GM23338 (cell line): Measurements from ENCODE around the gene SIRT6. TPM values are rescaled to one million over a fixed set of nuclear protein-coding genes. Genes with fewer than 3 reads are reported as not detected.

Experiments
- ATAC-seq: fragments of 200-7000 bp; cut with Tn5 transposase; 3 replicates; pipeline ENCODE4 v1.9.1; 2020
- DNase-seq: peaks from one replicate; pipeline ENCODE4 v3.0.0-alpha.2; 2015; ENCODE audit warnings: low spot score
- H2AFZ ChIP-seq: fragments of 200-600 bp; sonication (generic); 2 replicates; pipeline ENCODE4 v1.8.0; 2016; ENCODE audit warnings: antibody characterized with exemption, mild to moderate bottlenecking, moderate library complexity
- H3F3A ChIP-seq: fragments of 200-600 bp; sonication (generic); replicated peaks from 2 replicates; pipeline ENCODE4 v1.8.0; 2017; ENCODE audit warnings: antibody characterized with exemption, mixed run types, low read depth
- H3K27ac ChIP-seq: fragments of 200-600 bp; sonication (generic); 2 replicates; pipeline ENCODE4 v1.6.1; 2016; ENCODE audit warnings: low read depth
- H3K27me3 ChIP-seq: fragments of 200-600 bp; sonication (generic); 2 replicates; pipeline ENCODE4 v1.8.0; 2016; ENCODE audit warnings: mild to moderate bottlenecking, mixed run types, moderate library complexity; ENCODE audit not compliant: insufficient read depth
- H3K36me3 ChIP-seq: fragments of 200-600 bp; sonication (generic); 2 replicates; pipeline ENCODE4 v1.8.0; 2016; ENCODE audit warnings: mild to moderate bottlenecking; ENCODE audit not compliant: insufficient read depth
- H3K4me1 ChIP-seq: fragments of 200-600 bp; sonication (generic); 2 replicates; pipeline ENCODE4 v1.8.0; 2016; ENCODE audit warnings: mild to moderate bottlenecking, moderate library complexity; ENCODE audit not compliant: insufficient read depth
- H3K4me2 ChIP-seq: fragments of 200-600 bp; sonication (generic); 2 replicates; pipeline ENCODE4 v1.7.1; 2017; ENCODE audit warnings: mixed run types
- H3K4me3 ChIP-seq: fragments of 200-600 bp; sonication (generic); 2 replicates; pipeline ENCODE4 v1.6.1; 2016; ENCODE audit warnings: mixed run types
- H3K79me2 ChIP-seq: fragments of 200-600 bp; sonication (generic); replicated peaks from 2 replicates; pipeline ENCODE4 v1.8.0; 2017; ENCODE audit warnings: mild to moderate bottlenecking; ENCODE audit not compliant: insufficient read depth
- H3K9me2 ChIP-seq: fragments of 200-600 bp; sonication (generic); 2 replicates; pipeline ENCODE4 v1.8.0; 2017; ENCODE audit not compliant: insufficient read depth
- H4K20me1 ChIP-seq: fragments of 200-600 bp; sonication (generic); replicated peaks from 2 replicates; pipeline ENCODE4 v1.8.0; 2017; ENCODE audit warnings: mild to moderate bottlenecking; ENCODE audit not compliant: insufficient read depth
- H3K27ac Mint-ChIP-seq: 2 replicates; pipeline ENCODE4 v1.8.0; 2020; ENCODE audit warnings: inconsistent platforms, mild to moderate bottlenecking, moderate library complexity, mixed read lengths
- H3K27me3 Mint-ChIP-seq: 3 replicates; pipeline ENCODE4 v1.8.0; 2022; ENCODE audit warnings: low read depth, mild to moderate bottlenecking, moderate library complexity, mixed read lengths, inconsistent platforms; ENCODE audit not compliant: insufficient read depth, poor library complexity
- H3K36me3 Mint-ChIP-seq: 3 replicates; pipeline ENCODE4 v1.8.0; 2021; ENCODE audit warnings: low read depth, mild to moderate bottlenecking, inconsistent platforms, moderate library complexity, mixed read lengths
- H3K4me1 Mint-ChIP-seq: 3 replicates; pipeline ENCODE4 v1.8.0; 2020; ENCODE audit warnings: mild to moderate bottlenecking, inconsistent platforms, mixed read lengths
- H3K4me3 Mint-ChIP-seq: 3 replicates; pipeline ENCODE4 v1.8.0; 2021; ENCODE audit warnings: moderate library complexity, mild to moderate bottlenecking, inconsistent platforms, mixed read lengths
- H3K9me3 Mint-ChIP-seq: 3 replicates; pipeline ENCODE4 v1.8.0; 2020; ENCODE audit warnings: moderate library complexity, mild to moderate bottlenecking, inconsistent platforms, mixed read lengths
- CREB1 ChIP-seq: fragments of 250-450 bp; sonication (Bioruptor Pico); IDR thresholded peaks from 2 replicates; pipeline ENCODE4 v1.5.0; 2020; ENCODE audit warnings: low read depth, mild to moderate bottlenecking, moderate library complexity
- EZH2phosphoT487 ChIP-seq: fragments of 200-600 bp; sonication (generic); IDR thresholded peaks from one replicate; pipeline ENCODE4 v1.8.1; 2018; ENCODE audit warnings: antibody characterized with exemption; ENCODE audit not compliant: unreplicated experiment
- NANOG ChIP-seq: IDR thresholded peaks from 2 replicates; pipeline ENCODE4 v1.6.1; 2016; ENCODE audit warnings: antibody characterized with exemption, borderline replicate concordance
- POLR2AphosphoS5 ChIP-seq: IDR thresholded peaks from 2 replicates; pipeline ENCODE4 v1.6.1; 2016; ENCODE audit warnings: antibody characterized with exemption, low read depth
- STAT1 ChIP-seq: IDR thresholded peaks from one replicate; pipeline ENCODE4 v1.6.1; 2016; ENCODE audit warnings: antibody characterized with exemption; ENCODE audit not compliant: unreplicated experiment
- ZNF114 ChIP-seq: fragments of 250-450 bp; sonication (Bioruptor Pico); IDR thresholded peaks from 2 replicates; pipeline ENCODE4 v1.5.0; 2020; ENCODE audit warnings: mild to moderate bottlenecking, moderate library complexity
- ZNF331 ChIP-seq: fragments of 250-450 bp; sonication (Bioruptor Pico); IDR thresholded peaks from 2 replicates; pipeline ENCODE4 v1.5.0; 2020; ENCODE audit warnings: low read depth, mild to moderate bottlenecking, moderate library complexity
- polyA plus RNA-seq: library from polyadenylated mRNA; unstranded; fragments of >200 nt; fragmentation: Nextera tagmentation; extraction: Ambion mirVana; gene quantifications from 2 replicates; pipeline ENCODE4 v1.2.1, GENCODE V29; 2016
- total RNA-seq: library from RNA; depleted of rRNA; stranded (reverse); fragments of >200 nt; shearing (Covaris generic); gene quantifications from 2 replicates; pipeline ENCODE4 v1.2.3, GENCODE V29; 2014
- TF ChIP-seq, protein P1 (sequence below), 2 experiments: fragments of 200-600 bp in 1 of 2; sonication (generic) in 1 of 2; conservative IDR thresholded peaks; 2 replicates each; pipeline versions ENCODE4 v1.5.1 to v1.6.1; 2016 to 2017; ENCODE audit warnings: antibody characterized with exemption in 2 of 2, low read depth in 2 of 2, mild to moderate bottlenecking in 2 of 2, moderate library complexity in 1 of 2
- TF ChIP-seq, protein P2 (sequence below): fragments of 250-450 bp; sonication (Bioruptor Pico); IDR thresholded peaks from 2 replicates; pipeline ENCODE4 v1.5.0; 2020; ENCODE audit warnings: mild to moderate bottlenecking, moderate library complexity
- TF ChIP-seq, protein P3 (sequence below): IDR thresholded peaks from 2 replicates; pipeline ENCODE4 v1.6.1; 2016; ENCODE audit warnings: antibody characterized with exemption

Gene SIRT6
- total and polyA plus RNA-seq, 2 experiments from 2014 or later, result 18.9 to 26.7 TPM

DNA sequence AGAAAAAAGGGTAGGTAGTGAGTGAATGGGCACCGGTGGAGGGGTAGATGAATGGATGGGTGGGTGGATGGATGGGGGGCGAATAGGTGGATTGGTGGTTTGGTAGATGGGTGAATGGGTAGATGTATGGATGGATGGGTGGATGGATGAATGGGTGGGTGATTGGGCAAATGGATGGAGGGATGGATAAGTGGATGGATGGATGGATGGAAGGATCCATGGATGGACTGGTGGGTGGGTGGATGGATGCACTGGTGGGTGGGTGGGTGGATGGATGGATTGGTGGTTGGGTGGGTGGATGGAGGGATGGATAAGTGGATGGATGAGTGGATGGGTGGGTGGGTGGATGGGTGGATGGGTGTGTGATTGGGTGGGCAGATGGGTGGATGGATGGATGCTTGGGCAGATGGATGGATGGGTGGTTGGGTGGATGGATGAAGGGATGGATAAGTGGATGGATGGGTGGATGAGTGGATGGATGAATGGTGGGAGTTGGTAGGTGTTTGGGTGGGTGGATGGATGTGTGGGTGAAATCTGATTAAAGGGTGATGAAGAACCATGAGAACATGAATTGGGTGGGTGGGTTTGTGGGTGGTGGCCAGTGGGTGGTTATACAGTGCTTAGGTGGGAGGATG, 2.5 kb upstream of the SIRT6 start:
- Histone ChIP-seq H3K27me3 (no peaks in the 10 kb centered on the region), H3K4me3 (no peak overlapping the region), H3K27ac (no peak overlapping the region), H3K36me3 (no peaks in the 10 kb centered on the region), H3F3A (peaks cover 3% of the 10 kb centered on the region; the same call in 1 of the 2 replicates), H3K4me2 (no peak overlapping the region), H4K20me1 (no peaks in the 10 kb centered on the region), H3K4me1 (peaks cover 7% of the 10 kb centered on the region; the same call in 1 of the 2 replicates), H2AFZ (no peak overlapping the region), H3K9me2 (no peaks in the 10 kb centered on the region), H3K79me2 (no peaks in the 10 kb centered on the region; the same call in 1 of the 2 replicates)
- Mint-ChIP-seq H3K4me3 (no peak overlapping the region), H3K9me3 (no peaks in the 10 kb centered on the region; the same call in 1 of the 3 replicates), H3K27ac (no peak overlapping the region), H3K36me3 (no peaks in the 10 kb centered on the region), H3K4me1 (no peaks in the 10 kb centered on the region; the same call in 2 of the 3 replicates), H3K27me3 (peaks cover 17% of the 10 kb centered on the region)
- TF ChIP-seq, protein P1, sequence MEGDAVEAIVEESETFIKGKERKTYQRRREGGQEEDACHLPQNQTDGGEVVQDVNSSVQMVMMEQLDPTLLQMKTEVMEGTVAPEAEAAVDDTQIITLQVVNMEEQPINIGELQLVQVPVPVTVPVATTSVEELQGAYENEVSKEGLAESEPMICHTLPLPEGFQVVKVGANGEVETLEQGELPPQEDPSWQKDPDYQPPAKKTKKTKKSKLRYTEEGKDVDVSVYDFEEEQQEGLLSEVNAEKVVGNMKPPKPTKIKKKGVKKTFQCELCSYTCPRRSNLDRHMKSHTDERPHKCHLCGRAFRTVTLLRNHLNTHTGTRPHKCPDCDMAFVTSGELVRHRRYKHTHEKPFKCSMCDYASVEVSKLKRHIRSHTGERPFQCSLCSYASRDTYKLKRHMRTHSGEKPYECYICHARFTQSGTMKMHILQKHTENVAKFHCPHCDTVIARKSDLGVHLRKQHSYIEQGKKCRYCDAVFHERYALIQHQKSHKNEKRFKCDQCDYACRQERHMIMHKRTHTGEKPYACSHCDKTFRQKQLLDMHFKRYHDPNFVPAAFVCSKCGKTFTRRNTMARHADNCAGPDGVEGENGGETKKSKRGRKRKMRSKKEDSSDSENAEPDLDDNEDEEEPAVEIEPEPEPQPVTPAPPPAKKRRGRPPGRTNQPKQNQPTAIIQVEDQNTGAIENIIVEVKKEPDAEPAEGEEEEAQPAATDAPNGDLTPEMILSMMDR (conservative IDR thresholded peaks at IDR 0.05; ENCODE audit: low read depth in 2 of 2), result no peak
- TF ChIP-seq ZNF331 (CRISPR knock-in tag), result no peak
- no peak for TF ChIP-seq EZH2phosphoT487
- no peak for TF ChIP-seq CREB1
- ATAC-seq, result no peak
- no peak for DNase-seq

DNA sequence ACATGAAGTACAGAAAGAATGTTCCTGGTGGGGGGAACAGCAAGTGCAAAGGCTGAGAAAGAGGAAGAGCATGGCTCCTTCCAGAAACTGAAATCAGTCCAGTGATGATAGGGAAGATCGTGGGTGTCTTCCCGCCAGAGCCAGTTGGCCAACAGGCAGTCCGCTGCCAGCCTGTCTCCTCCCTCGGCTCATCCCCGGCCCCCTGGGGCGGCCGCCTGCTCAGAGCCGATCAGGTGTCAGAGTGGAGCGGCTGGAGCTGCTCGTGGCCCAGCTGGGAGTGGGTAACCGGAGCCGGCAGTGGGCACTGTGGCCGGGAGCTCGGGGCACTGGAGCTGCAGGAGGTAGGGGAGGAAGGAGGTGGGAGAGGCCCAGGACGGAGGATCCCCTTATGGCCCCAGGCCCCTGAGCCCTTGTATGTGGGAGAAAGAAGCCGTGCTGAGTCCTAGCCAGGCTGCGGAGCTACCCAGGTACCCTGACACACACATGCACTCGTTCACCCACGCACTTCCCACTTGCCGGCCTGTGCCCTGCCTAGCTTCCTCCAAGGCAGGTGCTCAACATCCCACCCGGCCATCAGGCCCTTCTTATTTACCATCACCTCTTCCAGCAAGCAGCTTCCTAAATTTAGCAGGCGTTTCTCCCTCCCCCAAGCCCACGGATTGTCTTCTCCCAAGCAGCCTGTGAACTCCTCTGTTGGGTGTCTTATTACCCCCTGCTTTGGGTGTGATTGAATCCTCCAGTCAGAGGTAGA, 1.8 kb upstream of the SIRT6 start:
- no peak overlapping the region for H2AFZ ChIP-seq
- TF ChIP-seq POLR2AphosphoS5 (no peak), ZNF114 (CRISPR knock-in tag) (no peak), STAT1 (no peak), EZH2phosphoT487 (no peak), NANOG (no peak)
- TF ChIP-seq, protein P2, sequence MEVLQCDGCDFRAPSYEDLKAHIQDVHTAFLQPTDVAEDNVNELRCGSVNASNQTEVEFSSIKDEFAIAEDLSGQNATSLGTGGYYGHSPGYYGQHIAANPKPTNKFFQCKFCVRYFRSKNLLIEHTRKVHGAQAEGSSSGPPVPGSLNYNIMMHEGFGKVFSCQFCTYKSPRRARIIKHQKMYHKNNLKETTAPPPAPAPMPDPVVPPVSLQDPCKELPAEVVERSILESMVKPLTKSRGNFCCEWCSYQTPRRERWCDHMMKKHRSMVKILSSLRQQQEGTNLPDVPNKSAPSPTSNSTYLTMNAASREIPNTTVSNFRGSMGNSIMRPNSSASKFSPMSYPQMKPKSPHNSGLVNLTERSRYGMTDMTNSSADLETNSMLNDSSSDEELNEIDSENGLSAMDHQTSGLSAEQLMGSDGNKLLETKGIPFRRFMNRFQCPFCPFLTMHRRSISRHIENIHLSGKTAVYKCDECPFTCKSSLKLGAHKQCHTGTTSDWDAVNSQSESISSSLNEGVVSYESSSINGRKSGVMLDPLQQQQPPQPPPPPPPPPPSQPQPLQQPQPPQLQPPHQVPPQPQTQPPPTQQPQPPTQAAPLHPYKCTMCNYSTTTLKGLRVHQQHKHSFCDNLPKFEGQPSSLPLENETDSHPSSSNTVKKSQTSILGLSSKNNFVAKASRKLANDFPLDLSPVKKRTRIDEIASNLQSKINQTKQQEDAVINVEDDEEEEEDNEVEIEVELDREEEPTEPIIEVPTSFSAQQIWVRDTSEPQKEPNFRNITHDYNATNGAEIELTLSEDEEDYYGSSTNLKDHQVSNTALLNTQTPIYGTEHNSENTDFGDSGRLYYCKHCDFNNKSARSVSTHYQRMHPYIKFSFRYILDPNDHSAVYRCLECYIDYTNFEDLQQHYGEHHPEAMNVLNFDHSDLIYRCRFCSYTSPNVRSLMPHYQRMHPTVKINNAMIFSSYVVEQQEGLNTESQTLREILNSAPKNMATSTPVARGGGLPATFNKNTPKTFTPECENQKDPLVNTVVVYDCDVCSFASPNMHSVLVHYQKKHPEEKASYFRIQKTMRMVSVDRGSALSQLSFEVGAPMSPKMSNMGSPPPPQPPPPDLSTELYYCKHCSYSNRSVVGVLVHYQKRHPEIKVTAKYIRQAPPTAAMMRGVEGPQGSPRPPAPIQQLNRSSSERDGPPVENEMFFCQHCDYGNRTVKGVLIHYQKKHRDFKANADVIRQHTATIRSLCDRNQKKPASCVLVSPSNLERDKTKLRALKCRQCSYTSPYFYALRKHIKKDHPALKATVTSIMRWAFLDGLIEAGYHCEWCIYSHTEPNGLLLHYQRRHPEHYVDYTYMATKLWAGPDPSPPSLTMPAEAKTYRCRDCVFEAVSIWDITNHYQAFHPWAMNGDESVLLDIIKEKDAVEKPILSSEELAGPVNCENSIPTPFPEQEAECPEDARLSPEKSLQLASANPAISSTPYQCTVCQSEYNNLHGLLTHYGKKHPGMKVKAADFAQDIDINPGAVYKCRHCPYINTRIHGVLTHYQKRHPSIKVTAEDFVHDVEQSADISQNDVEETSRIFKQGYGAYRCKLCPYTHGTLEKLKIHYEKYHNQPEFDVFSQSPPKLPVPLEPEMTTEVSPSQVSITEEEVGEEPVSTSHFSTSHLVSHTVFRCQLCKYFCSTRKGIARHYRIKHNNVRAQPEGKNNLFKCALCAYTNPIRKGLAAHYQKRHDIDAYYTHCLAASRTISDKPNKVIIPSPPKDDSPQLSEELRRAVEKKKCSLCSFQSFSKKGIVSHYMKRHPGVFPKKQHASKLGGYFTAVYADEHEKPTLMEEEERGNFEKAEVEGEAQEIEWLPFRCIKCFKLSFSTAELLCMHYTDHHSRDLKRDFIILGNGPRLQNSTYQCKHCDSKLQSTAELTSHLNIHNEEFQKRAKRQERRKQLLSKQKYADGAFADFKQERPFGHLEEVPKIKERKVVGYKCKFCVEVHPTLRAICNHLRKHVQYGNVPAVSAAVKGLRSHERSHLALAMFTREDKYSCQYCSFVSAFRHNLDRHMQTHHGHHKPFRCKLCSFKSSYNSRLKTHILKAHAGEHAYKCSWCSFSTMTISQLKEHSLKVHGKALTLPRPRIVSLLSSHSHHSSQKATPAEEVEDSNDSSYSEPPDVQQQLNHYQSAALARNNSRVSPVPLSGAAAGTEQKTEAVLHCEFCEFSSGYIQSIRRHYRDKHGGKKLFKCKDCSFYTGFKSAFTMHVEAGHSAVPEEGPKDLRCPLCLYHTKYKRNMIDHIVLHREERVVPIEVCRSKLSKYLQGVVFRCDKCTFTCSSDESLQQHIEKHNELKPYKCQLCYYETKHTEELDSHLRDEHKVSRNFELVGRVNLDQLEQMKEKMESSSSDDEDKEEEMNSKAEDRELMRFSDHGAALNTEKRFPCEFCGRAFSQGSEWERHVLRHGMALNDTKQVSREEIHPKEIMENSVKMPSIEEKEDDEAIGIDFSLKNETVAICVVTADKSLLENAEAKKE (CRISPR knock-in tag), result no peak
- TF ChIP-seq, protein P3, sequence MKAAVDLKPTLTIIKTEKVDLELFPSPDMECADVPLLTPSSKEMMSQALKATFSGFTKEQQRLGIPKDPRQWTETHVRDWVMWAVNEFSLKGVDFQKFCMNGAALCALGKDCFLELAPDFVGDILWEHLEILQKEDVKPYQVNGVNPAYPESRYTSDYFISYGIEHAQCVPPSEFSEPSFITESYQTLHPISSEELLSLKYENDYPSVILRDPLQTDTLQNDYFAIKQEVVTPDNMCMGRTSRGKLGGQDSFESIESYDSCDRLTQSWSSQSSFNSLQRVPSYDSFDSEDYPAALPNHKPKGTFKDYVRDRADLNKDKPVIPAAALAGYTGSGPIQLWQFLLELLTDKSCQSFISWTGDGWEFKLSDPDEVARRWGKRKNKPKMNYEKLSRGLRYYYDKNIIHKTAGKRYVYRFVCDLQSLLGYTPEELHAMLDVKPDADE, result no peak

More for the DNA sequence above, 1.8 kb upstream of the SIRT6 start:
- peaks cover 7% of the 10 kb centered on the region; the same call in 1 of the 2 replicates for H3K4me1 ChIP-seq
- Mint-ChIP-seq H3K27ac (no peak overlapping the region; the same call in 1 of the 2 replicates), H3K4me1 (no peaks in the 10 kb centered on the region; the same call in 2 of the 3 replicates), H3K4me3 (peak overlapping the region; percentile 50; the same call in 2 of the 3 replicates), H3K9me3 (no peaks in the 10 kb centered on the region; the same call in 1 of the 3 replicates), H3K27me3 (peaks cover 17% of the 10 kb centered on the region), H3K36me3 (peaks cover 5% of the 10 kb centered on the region; the same call in 2 of the 3 replicates)
- no peak overlapping the region for H3K27ac ChIP-seq
- no peaks in the 10 kb centered on the region for H3K36me3 ChIP-seq
- no peaks in the 10 kb centered on the region for H3K9me2 ChIP-seq
- H4K20me1 ChIP-seq, result no peaks in the 10 kb centered on the region
- no peak overlapping the region for H3K4me3 ChIP-seq
- H3K79me2 ChIP-seq, result no peaks in the 10 kb centered on the region; the same call in 1 of the 2 replicates
- no peaks in the 10 kb centered on the region for H3K27me3 ChIP-seq
- DNase-seq, result no peak
- no peak overlapping the region for H3K4me2 ChIP-seq
- no peak; the same call in 2 of the 3 replicates for ATAC-seq
- peaks cover 3% of the 10 kb centered on the region; the same call in 1 of the 2 replicates for H3F3A ChIP-seq
